OCI-LY3 (cell line): ENCODE measurements around the gene FZD10.

Experiments used
- EZH2phosphoT487 ChIP-seq: fragments of 200-600 bp; shearing (Covaris generic); IDR thresholded peaks from 2 replicates; pipeline ENCODE4 v1.6.1; 2018; ENCODE audit warnings: antibody characterized with exemption, mixed run types, low read depth
- TF ChIP-seq, protein P1 (sequence below): fragments of 200-600, 300-600 bp; sonication (generic); IDR thresholded peaks from 2 replicates; pipeline ENCODE4 v1.5.1; 2014; ENCODE audit warnings: antibody characterized with exemption, low read length, low read depth

DNA sequence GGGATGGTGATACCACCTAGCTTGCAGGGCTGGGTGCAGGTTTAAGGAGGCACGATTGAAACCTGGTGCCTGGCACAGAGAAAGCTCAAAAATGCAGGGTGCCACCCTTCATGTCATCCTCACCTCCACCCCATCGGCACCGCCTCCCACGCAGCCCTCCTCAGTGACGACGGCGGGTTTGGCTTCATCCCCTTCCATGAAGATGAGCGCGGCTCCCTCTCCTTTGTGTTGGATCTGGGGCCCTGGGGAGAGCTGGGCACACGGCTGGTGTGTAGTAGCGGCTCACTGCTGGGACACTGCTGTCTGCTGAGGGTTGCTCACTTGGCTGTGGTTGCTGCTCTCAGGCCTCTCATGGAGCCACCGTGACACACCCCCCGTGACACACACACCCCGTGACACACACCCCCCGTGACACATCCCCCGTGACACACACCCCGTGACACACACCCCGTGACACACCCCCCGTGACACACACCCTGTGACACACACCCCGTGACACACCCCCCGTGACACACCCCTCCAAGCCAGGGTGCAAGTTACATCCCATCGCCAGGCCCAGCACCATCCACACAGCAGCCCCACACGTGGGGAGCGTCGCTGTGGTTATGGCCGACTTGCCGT, 42.9 kb upstream of the FZD10 start:
- TF ChIP-seq, protein P1, sequence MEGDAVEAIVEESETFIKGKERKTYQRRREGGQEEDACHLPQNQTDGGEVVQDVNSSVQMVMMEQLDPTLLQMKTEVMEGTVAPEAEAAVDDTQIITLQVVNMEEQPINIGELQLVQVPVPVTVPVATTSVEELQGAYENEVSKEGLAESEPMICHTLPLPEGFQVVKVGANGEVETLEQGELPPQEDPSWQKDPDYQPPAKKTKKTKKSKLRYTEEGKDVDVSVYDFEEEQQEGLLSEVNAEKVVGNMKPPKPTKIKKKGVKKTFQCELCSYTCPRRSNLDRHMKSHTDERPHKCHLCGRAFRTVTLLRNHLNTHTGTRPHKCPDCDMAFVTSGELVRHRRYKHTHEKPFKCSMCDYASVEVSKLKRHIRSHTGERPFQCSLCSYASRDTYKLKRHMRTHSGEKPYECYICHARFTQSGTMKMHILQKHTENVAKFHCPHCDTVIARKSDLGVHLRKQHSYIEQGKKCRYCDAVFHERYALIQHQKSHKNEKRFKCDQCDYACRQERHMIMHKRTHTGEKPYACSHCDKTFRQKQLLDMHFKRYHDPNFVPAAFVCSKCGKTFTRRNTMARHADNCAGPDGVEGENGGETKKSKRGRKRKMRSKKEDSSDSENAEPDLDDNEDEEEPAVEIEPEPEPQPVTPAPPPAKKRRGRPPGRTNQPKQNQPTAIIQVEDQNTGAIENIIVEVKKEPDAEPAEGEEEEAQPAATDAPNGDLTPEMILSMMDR, result no peak
- no peak for TF ChIP-seq EZH2phosphoT487
